ENCODE results near the gene DIPK1B. TPM values are rescaled to one million over a fixed set of nuclear protein-coding genes. Genes with fewer than 3 reads are reported as not detected.

The DIPK1B gene
- total and polyA plus RNA-seq, 11 donors = 14.4 to 46.3 (median 19.8) TPM

- 7 to 29% (median 16%) methylated on average over 8 to 49 of the region's 49 CpGs for WGBS, 4 donors
- H3K27me3 ChIP-seq = peaks cover 0 to 53% (median 0%) of the 10 kb centered on the region in 9 donors
- ATAC-seq = no peak
- peak overlapping the region; percentile 75 to 99 (median 96) for H3K27ac ChIP-seq
- intact Hi-C loops (cut with DNase I) = no loop called here
- peaks cover 0 to 56% (median 43%) of the 10 kb centered on the region in 9 donors for H3K36me3 ChIP-seq
- peaks cover 0 to 44% (median 6%) of the 10 kb centered on the region in 12 donors for H3K4me1 ChIP-seq
- DNase-seq = peak in 1 of 5 donors; percentile 74
- TF ChIP-seq POLR2A (IDR thresholded peaks at IDR 0.05) (no peak), CTCF (IDR thresholded peaks at IDR 0.05) (peak in 6 of 12 donors; percentile 12 to 44 (median 24))
- no peaks in the 10 kb centered on the region for H3K9me3 ChIP-seq
- H3K4me3 ChIP-seq = peak overlapping the region; percentile 59 to 89 (median 79)
Observed at GRCh38 chr9:136665111-136665703, 47.2 kb upstream of the DIPK1B start.

GRCh38 chr9:136665704-136666371 lies 46.5 kb upstream of the DIPK1B start:
- intact Hi-C loops (cut with DNase I) = no loop called here
- no peak for TF ChIP-seq POLR2A (IDR thresholded peaks at IDR 0.05)
- peak in 2 of 12 donors; percentile 7 to 14 for TF ChIP-seq CTCF (IDR thresholded peaks at IDR 0.05)
- WGBS, 4 donors = 0 to 3% (median 1%) methylated on average over 7 to 109 of the region's 109 CpGs
- peaks cover 0 to 47% (median 0%) of the 10 kb centered on the region in 9 donors for H3K27me3 ChIP-seq
- DNase-seq = no peak
- H3K9me3 ChIP-seq = no peaks in the 10 kb centered on the region
- peaks cover 0 to 38% (median 7%) of the 10 kb centered on the region in 12 donors for H3K4me1 ChIP-seq
- ATAC-seq = no peak
- peak overlapping the region; percentile 35 to 89 (median 79) for H3K4me3 ChIP-seq
- H3K36me3 ChIP-seq = peaks cover 0 to 63% (median 47%) of the 10 kb centered on the region in 9 donors
- H3K27ac ChIP-seq = peak overlapping the region; percentile 75 to 99 (median 90)

- Histone ChIP-seq H3K4me3 (peak overlapping the region; percentile 35 to 84 (median 68)), H3K9me3 (no peaks in the 10 kb centered on the region), H3K27ac (peak overlapping the region; percentile 46 to 96 (median 84)), H3K4me1 (peaks cover 0 to 36% (median 8%) of the 10 kb centered on the region in 12 donors), H3K27me3 (peaks cover 0 to 41% (median 0%) of the 10 kb centered on the region in 9 donors), H3K36me3 (peaks cover 0 to 67% (median 47%) of the 10 kb centered on the region in 9 donors)
- intact Hi-C loops (cut with DNase I) = no loop called here
- 15 to 36% (median 24%) methylated on average over 13 to 35 of the region's 35 CpGs for WGBS, 4 donors
- no peak for DNase-seq
- no peak for TF ChIP-seq POLR2A (IDR thresholded peaks at IDR 0.05)
- peak in 1 of 12 donors; percentile 1 for TF ChIP-seq CTCF (IDR thresholded peaks at IDR 0.05)
- no peak for ATAC-seq
Observed at GRCh38 chr9:136666372-136667213, 45.8 kb upstream of the DIPK1B start.
